ENCODE data around the gene MAPK8. TPM values are rescaled to one million over a fixed set of nuclear protein-coding genes. Genes with fewer than 3 reads are reported as not detected.

The MAPK8 gene
- total RNA-seq, 4 donors from 2014 or later, result 13.6 to 182 (median 41.7) TPM

- TF ChIP-seq POLR2A (IDR thresholded peaks at IDR 0.05) (no peak), CTCF (IDR thresholded peaks at IDR 0.05) (no peak)
- Histone ChIP-seq H3K4me1 (no peaks in the 10 kb centered on the region), H3K27me3 (no peaks in the 10 kb centered on the region), H3K36me3 (no peaks in the 10 kb centered on the region), H3K27ac (no peak overlapping the region), H3K9me3 (no peaks in the 10 kb centered on the region), H3K4me3 (no peak overlapping the region)
- intact Hi-C loops (cut with DNase I; ENCODE audit: low total_unique reads), result no loop called here
- no peak for DNase-seq
These were observed 100.2 kb downstream of the MAPK8 start for GRCh38 chr10:48406658-48407057.

GRCh38 chr10:48410503-48410902 is 104.0 kb downstream of the MAPK8 start:
- peaks cover 0 to 3% of the 10 kb centered on the region in 2 donors for H3K9me3 ChIP-seq
- no peaks in the 10 kb centered on the region for H3K4me1 ChIP-seq
- H3K27ac ChIP-seq, result no peak overlapping the region
- no peak for DNase-seq
- no peaks in the 10 kb centered on the region for H3K36me3 ChIP-seq
- no peaks in the 10 kb centered on the region for H3K27me3 ChIP-seq
- intact Hi-C loops (cut with DNase I; ENCODE audit: low total_unique reads), result no loop called here
- TF ChIP-seq POLR2A (IDR thresholded peaks at IDR 0.05), result no peak
- no peak for TF ChIP-seq CTCF (IDR thresholded peaks at IDR 0.05)
- no peak overlapping the region for H3K4me3 ChIP-seq

GRCh38 chr10:48411510-48411909 is 105.0 kb downstream of the MAPK8 start:
- no peaks in the 10 kb centered on the region for H3K27me3 ChIP-seq
- DNase-seq, result no peak
- no peak overlapping the region for H3K4me3 ChIP-seq
- H3K27ac ChIP-seq, result no peak overlapping the region
- peaks cover 0 to 3% of the 10 kb centered on the region in 2 donors for H3K9me3 ChIP-seq
- TF ChIP-seq CTCF (IDR thresholded peaks at IDR 0.05) (no peak), POLR2A (IDR thresholded peaks at IDR 0.05) (no peak)
- no peaks in the 10 kb centered on the region for H3K36me3 ChIP-seq
- intact Hi-C loops (cut with DNase I; ENCODE audit: low total_unique reads), result no loop called here
- H3K4me1 ChIP-seq, result no peaks in the 10 kb centered on the region

- Histone ChIP-seq H3K36me3 (no peaks in the 10 kb centered on the region), H3K27me3 (no peaks in the 10 kb centered on the region), H3K9me3 (peaks cover 0 to 3% of the 10 kb centered on the region in 2 donors), H3K4me1 (no peaks in the 10 kb centered on the region), H3K27ac (no peak overlapping the region), H3K4me3 (no peak overlapping the region)
- DNase-seq, result no peak
- intact Hi-C loops (cut with DNase I; ENCODE audit: low total_unique reads), result no loop called here
- TF ChIP-seq POLR2A (IDR thresholded peaks at IDR 0.05), result no peak
- no peak for TF ChIP-seq CTCF (IDR thresholded peaks at IDR 0.05)
These were observed 105.6 kb downstream of the MAPK8 start for GRCh38 chr10:48412081-48412480.

GRCh38 chr10:48412933-48413332 is 106.5 kb downstream of the MAPK8 start:
- H3K27me3 ChIP-seq, result no peaks in the 10 kb centered on the region
- no peaks in the 10 kb centered on the region for H3K36me3 ChIP-seq
- H3K4me3 ChIP-seq, result no peak overlapping the region
- TF ChIP-seq CTCF (IDR thresholded peaks at IDR 0.05) (no peak), POLR2A (IDR thresholded peaks at IDR 0.05) (no peak)
- intact Hi-C loops (cut with DNase I; ENCODE audit: low total_unique reads), result no loop called here
- H3K9me3 ChIP-seq, result peaks cover 0 to 3% of the 10 kb centered on the region in 2 donors
- no peak for DNase-seq
- H3K4me1 ChIP-seq, result no peaks in the 10 kb centered on the region
- no peak overlapping the region for H3K27ac ChIP-seq
